Measurements from ENCODE around the gene MYH11. TPM values are rescaled to one million over a fixed set of nuclear protein-coding genes. Genes with fewer than 3 reads are reported as not detected.

MYH11 gene
- total and polyA plus RNA-seq, 2 of the 13 experiments (the other 11 are each of a cell fraction or from before 2014, with no cell fraction given) = not detected

DNA sequence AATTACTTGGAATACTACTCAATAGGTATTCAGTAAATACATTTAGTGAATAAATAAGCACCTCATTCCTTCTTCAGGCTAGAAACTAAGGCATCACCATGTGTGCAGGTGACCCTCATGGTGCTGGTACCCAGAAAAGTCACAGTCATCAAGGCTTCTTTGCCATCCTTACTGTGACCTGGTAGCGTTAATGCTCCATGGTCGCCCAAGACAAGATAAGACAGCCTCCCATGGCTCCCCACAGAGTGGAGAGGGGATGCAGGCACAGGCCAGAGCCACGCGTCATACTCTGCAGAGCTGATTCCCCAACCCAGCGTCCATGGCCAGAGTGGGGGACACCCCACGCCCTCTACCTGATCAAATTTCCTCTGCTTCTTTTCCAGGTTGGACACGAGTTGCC is 133.0 kb downstream of the MYH11 start:
- H2AFZ ChIP-seq (ENCODE audit: low read length) = no peak overlapping the region
- H3K27me3 ChIP-seq (ENCODE audit: control insufficient read depth in 1 of 2, insufficient read depth in 2 of 2, low read length in 2 of 2) = no peaks in the 10 kb centered on the region
- peaks cover 13 to 17% of the 10 kb centered on the region in 2 experiments; a peak in 4 of 5 replicates for H3K36me3 ChIP-seq (replicated peaks in 1 of 2; ENCODE audit: control insufficient read depth in 1 of 2, insufficient read depth in 2 of 2, low read length in 2 of 2)
- H3K4me1 ChIP-seq (ENCODE audit: insufficient read depth, low read length) = no peaks in the 10 kb centered on the region
- POLR2A ChIA-PET = no interaction called here
- no peak overlapping the region for H3K9ac ChIP-seq (ENCODE audit: insufficient read depth, low read depth, low read length)
- DNase-seq (ENCODE audit: low spot score) (no peak), FAIRE-seq (no peak), ATAC-seq (no peak)
- no peaks in the 10 kb centered on the region for H4K20me1 ChIP-seq (ENCODE audit: insufficient read depth, low read length)
- H3K4me2 ChIP-seq (ENCODE audit: low read depth, low read length) = no peak overlapping the region
- CTCF ChIA-PET (ENCODE audit: low intra/inter-chr PET ratio, low total read pairs) = no interaction called here
- intact Hi-C loops (cut with micrococcal nuclease; ENCODE audit: unreplicated experiment) (no loop called here), in situ Hi-C loops (cut with HindIII; ENCODE audit: extremely low pct_ligation_motif_present, low pct_unique_long_range_greater_than_20kb) (no loop called here)
- BruUV-seq (replicated peaks) = no TSS peak
- no peaks in the 10 kb centered on the region for H3K79me2 ChIP-seq (ENCODE audit: insufficient read depth, low read length)
- no peak for TF ChIP-seq ZKSCAN1 (IDR thresholded peaks at IDR 0.05; ENCODE audit: low read length)
- no peak for TF ChIP-seq TEAD3 (CRISPR knock-in tag; optimal IDR thresholded peaks at IDR 0.05; ENCODE audit: borderline replicate concordance)
- no peak for TF ChIP-seq ETS1 (CRISPR knock-in tag; IDR thresholded peaks at IDR 0.05)
- TF ChIP-seq REL (CRISPR knock-in tag; conservative IDR thresholded peaks at IDR 0.05) = no peak
- TF ChIP-seq ZFX (CRISPR knock-in tag; IDR thresholded peaks at IDR 0.05; ENCODE audit: low read depth) = no peak
- TF ChIP-seq, protein P1, sequence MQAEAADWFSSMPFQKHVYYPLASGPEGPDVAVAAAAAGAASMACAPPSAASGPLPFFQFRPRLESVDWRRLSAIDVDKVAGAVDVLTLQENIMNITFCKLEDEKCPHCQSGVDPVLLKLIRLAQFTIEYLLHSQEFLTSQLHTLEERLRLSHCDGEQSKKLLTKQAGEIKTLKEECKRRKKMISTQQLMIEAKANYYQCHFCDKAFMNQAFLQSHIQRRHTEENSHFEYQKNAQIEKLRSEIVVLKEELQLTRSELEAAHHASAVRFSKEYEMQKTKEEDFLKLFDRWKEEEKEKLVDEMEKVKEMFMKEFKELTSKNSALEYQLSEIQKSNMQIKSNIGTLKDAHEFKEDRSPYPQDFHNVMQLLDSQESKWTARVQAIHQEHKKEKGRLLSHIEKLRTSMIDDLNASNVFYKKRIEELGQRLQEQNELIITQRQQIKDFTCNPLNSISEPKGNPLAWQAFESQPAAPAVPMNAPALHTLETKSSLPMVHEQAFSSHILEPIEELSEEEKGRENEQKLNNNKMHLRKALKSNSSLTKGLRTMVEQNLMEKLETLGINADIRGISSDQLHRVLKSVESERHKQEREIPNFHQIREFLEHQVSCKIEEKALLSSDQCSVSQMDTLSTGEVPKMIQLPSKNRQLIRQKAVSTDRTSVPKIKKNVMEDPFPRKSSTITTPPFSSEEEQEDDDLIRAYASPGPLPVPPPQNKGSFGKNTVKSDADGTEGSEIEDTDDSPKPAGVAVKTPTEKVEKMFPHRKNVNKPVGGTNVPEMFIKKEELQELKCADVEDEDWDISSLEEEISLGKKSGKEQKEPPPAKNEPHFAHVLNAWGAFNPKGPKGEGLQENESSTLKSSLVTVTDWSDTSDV (CRISPR knock-in tag; IDR thresholded peaks at IDR 0.05) = no peak
- no peak for TF ChIP-seq ZNF724P (CRISPR knock-in tag; IDR thresholded peaks at IDR 0.05; ENCODE audit: borderline replicate concordance)
- TF ChIP-seq, protein P2, sequence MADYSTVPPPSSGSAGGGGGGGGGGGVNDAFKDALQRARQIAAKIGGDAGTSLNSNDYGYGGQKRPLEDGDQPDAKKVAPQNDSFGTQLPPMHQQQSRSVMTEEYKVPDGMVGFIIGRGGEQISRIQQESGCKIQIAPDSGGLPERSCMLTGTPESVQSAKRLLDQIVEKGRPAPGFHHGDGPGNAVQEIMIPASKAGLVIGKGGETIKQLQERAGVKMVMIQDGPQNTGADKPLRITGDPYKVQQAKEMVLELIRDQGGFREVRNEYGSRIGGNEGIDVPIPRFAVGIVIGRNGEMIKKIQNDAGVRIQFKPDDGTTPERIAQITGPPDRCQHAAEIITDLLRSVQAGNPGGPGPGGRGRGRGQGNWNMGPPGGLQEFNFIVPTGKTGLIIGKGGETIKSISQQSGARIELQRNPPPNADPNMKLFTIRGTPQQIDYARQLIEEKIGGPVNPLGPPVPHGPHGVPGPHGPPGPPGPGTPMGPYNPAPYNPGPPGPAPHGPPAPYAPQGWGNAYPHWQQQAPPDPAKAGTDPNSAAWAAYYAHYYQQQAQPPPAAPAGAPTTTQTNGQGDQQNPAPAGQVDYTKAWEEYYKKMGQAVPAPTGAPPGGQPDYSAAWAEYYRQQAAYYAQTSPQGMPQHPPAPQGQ (CRISPR knock-in tag; IDR thresholded peaks at IDR 0.05; ENCODE audit: borderline replicate concordance) = no peak
- TF ChIP-seq, protein P3, sequence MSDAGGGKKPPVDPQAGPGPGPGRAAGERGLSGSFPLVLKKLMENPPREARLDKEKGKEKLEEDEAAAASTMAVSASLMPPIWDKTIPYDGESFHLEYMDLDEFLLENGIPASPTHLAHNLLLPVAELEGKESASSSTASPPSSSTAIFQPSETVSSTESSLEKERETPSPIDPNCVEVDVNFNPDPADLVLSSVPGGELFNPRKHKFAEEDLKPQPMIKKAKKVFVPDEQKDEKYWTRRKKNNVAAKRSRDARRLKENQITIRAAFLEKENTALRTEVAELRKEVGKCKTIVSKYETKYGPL (CRISPR knock-in tag; IDR thresholded peaks at IDR 0.05) = no peak
- TF ChIP-seq RBAK (CRISPR knock-in tag; IDR thresholded peaks at IDR 0.05) = no peak
- TF ChIP-seq RBM22 (optimal IDR thresholded peaks at IDR 0.05; ENCODE audit: low read length) = no peak
- no peak for TF ChIP-seq ZNF563 (CRISPR knock-in tag; IDR thresholded peaks at IDR 0.05)
- TF ChIP-seq ZNF670 (CRISPR knock-in tag; IDR thresholded peaks at IDR 0.05; ENCODE audit: borderline replicate concordance) = no peak
- no peak for TF ChIP-seq ZNF207 (IDR thresholded peaks at IDR 0.05; ENCODE audit: borderline replicate concordance)
- TF ChIP-seq ZNF800 (CRISPR knock-in tag; IDR thresholded peaks at IDR 0.05) = no peak
- TF ChIP-seq ZNF343 (CRISPR knock-in tag; IDR thresholded peaks at IDR 0.05) = no peak
- H3K27ac ChIP-seq (ENCODE audit: extremely low read length, insufficient read depth, low read length) = no peak overlapping the region
- H3K9me3 ChIP-seq (ENCODE audit: low read length) = no peaks in the 10 kb centered on the region
- WGBS (ENCODE audit: low lambda C conversion rate) = 96% methylated on average over 7 of the region's 7 CpGs
- H3K4me3 ChIP-seq (replicated peaks in 1 of 3; ENCODE audit: insufficient read depth in 1 of 3, low read depth in 2 of 3, low read length in 3 of 3) = no peak overlapping the region

Measured in HepG2 (cell line).